PFSK-1 (cell line): ENCODE data around the gene EXD3.

Experiments used
- POLR2AphosphoS5 ChIP-seq: IDR thresholded peaks from 2 replicates; pipeline ENCODE4 v1.6.1; 2012; ENCODE audit warnings: low read depth, mild to moderate bottlenecking, control low read depth, low read length, moderate library complexity
- TAF1 ChIP-seq: IDR thresholded peaks from 2 replicates; pipeline ENCODE4 v1.6.1; 2012; ENCODE audit warnings: low read length, control low read depth, borderline replicate concordance; ENCODE audit not compliant: insufficient read depth

GRCh38 chr9:137312852-137313325, 110.1 kb downstream of the EXD3 start:
- TF ChIP-seq POLR2AphosphoS5 (no peak), TAF1 (no peak)
